Activated T-cell treated with anti-CD3 and anti-CD28 coated beads, Interleukin-2, amount 50 U/mL, for 24 hours (primary cell): ENCODE results near the gene DENND1A.

Experiments used
- DNase-seq: peaks from one replicate; pipeline ENCODE4 v3.0.0-alpha.2; 2020
- H3K27ac Mint-ChIP-seq: 2 replicates; pipeline ENCODE4 v1.8.0; 2020; ENCODE audit warnings: mild to moderate bottlenecking, mixed read lengths
- H3K27me3 Mint-ChIP-seq: 2 replicates; pipeline ENCODE4 v1.8.0; 2020; ENCODE audit warnings: mixed read lengths
- H3K36me3 Mint-ChIP-seq: 2 replicates; pipeline ENCODE4 v1.8.0; 2020; ENCODE audit warnings: low read depth, mixed read lengths
- H3K4me1 Mint-ChIP-seq: 2 replicates; pipeline ENCODE4 v1.8.0; 2020; ENCODE audit warnings: low read depth, mixed read lengths
- H3K4me3 Mint-ChIP-seq: 2 replicates; pipeline ENCODE4 v1.8.0; 2020; ENCODE audit warnings: mild to moderate bottlenecking, moderate library complexity, mixed read lengths
- H3K9me3 Mint-ChIP-seq: 2 replicates; pipeline ENCODE4 v1.8.0; 2020; ENCODE audit warnings: mixed read lengths

Gene DENND1A

GRCh38 chr9:123414936-123415930 is 514.7 kb downstream of the DENND1A start:
- H3K4me3 Mint-ChIP-seq, result no peak overlapping the region
- H3K9me3 Mint-ChIP-seq, result no peaks in the 10 kb centered on the region
- no peak overlapping the region for H3K27ac Mint-ChIP-seq
- no peak for DNase-seq
- H3K4me1 Mint-ChIP-seq, result no peaks in the 10 kb centered on the region
- peaks cover 14% of the 10 kb centered on the region for H3K36me3 Mint-ChIP-seq
- no peaks in the 10 kb centered on the region for H3K27me3 Mint-ChIP-seq

- Mint-ChIP-seq H3K27me3 (no peaks in the 10 kb centered on the region), H3K4me1 (no peaks in the 10 kb centered on the region), H3K27ac (no peak overlapping the region), H3K36me3 (peaks cover 6% of the 10 kb centered on the region), H3K9me3 (no peaks in the 10 kb centered on the region), H3K4me3 (no peak overlapping the region)
- no peak for DNase-seq
Measured at GRCh38 chr9:123414204-123414603, 515.7 kb downstream of the DENND1A start.

- H3K27ac Mint-ChIP-seq, result no peak overlapping the region
- no peaks in the 10 kb centered on the region for H3K9me3 Mint-ChIP-seq
- no peak overlapping the region for H3K4me3 Mint-ChIP-seq
- H3K4me1 Mint-ChIP-seq, result no peaks in the 10 kb centered on the region
- no peaks in the 10 kb centered on the region for H3K27me3 Mint-ChIP-seq
- no peak for DNase-seq
- H3K36me3 Mint-ChIP-seq, result peaks cover 2% of the 10 kb centered on the region
Measured at GRCh38 chr9:123412171-123412820, 517.6 kb downstream of the DENND1A start.

DNA sequence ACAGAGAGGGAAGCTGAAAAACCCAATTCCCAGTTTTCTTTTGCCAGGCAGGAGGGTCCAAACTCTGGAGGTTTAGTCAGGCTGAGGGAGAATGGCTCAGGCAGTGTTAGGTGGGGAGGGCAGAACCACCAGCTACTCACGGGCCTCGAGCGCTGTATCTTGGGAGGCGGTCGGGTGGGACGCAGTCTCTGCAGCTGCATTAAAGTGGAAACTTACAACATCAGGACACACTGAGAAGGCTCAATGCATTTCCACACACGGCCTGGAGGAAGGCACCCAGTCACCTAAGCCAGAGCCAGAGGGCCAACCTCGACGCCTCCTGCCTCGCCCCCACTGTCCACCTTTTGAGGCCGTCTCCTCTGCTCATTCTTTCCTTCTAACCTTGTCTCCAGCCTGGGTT is 518.3 kb downstream of the DENND1A start:
- no peak for DNase-seq
- no peak overlapping the region for H3K27ac Mint-ChIP-seq
- peaks cover 2% of the 10 kb centered on the region for H3K36me3 Mint-ChIP-seq
- H3K9me3 Mint-ChIP-seq, result no peaks in the 10 kb centered on the region
- H3K4me3 Mint-ChIP-seq, result no peak overlapping the region
- peaks cover 3% of the 10 kb centered on the region for H3K4me1 Mint-ChIP-seq
- no peaks in the 10 kb centered on the region for H3K27me3 Mint-ChIP-seq

DNA sequence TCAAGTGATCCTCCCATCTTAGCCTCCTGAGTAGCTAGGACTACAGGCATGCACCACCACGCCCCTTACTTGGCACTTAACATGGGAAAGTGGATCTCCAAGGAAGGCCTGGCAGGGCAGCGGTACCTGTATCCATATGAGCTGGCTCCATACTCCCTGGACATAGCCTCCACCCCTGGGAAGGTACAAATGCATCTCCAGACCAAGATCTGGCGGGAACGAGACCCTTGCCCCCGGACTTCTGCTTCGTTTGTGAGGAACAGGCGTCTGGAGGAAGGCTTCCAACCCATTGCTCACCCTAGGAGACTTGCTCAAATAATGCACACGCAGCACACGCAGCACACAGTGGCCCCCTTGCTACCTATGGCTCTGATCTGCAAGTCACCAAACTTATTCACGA is 518.7 kb downstream of the DENND1A start:
- H3K27me3 Mint-ChIP-seq, result no peaks in the 10 kb centered on the region

DNA sequence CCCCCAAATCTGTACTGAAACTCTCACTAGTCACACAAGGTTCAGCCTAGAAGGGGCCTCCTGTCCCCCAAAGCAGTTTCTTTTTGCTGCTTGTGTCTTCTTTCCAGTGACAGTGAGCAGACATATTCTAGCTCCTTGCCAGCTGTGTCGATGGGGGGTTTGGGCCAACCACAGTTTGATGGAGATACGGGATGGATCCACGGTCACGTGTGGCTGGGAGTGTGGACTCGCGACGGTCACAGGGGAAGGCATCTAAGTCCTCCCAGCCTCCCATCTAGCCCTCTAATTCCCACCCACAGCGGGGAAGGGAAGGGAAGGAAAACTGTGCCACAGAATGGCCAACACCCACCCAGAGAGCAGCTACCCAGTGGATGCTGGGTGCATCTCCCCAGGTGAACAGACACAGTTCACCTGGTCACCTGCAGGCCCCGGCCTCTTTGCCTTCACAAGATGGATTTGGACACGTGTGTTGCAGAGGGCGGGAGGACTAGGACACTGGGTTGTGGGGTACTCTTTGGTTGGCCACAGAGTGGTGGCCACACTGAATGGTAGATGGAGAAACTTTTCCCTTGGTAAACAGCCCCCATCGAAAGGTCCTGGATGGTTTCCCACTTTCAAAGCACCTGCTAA is 519.5 kb downstream of the DENND1A start:
- Mint-ChIP-seq H3K4me1 (peaks cover 9% of the 10 kb centered on the region), H3K9me3 (no peaks in the 10 kb centered on the region), H3K27me3 (no peaks in the 10 kb centered on the region), H3K27ac (no peak overlapping the region), H3K36me3 (no peaks in the 10 kb centered on the region), H3K4me3 (no peak overlapping the region)
- DNase-seq, result no peak

More for the DNA sequence above, 518.7 kb downstream of the DENND1A start:
- Mint-ChIP-seq H3K4me1 (peaks cover 6% of the 10 kb centered on the region), H3K27ac (no peak overlapping the region), H3K9me3 (no peaks in the 10 kb centered on the region), H3K4me3 (no peak overlapping the region), H3K36me3 (no peaks in the 10 kb centered on the region)
- no peak for DNase-seq

DNA sequence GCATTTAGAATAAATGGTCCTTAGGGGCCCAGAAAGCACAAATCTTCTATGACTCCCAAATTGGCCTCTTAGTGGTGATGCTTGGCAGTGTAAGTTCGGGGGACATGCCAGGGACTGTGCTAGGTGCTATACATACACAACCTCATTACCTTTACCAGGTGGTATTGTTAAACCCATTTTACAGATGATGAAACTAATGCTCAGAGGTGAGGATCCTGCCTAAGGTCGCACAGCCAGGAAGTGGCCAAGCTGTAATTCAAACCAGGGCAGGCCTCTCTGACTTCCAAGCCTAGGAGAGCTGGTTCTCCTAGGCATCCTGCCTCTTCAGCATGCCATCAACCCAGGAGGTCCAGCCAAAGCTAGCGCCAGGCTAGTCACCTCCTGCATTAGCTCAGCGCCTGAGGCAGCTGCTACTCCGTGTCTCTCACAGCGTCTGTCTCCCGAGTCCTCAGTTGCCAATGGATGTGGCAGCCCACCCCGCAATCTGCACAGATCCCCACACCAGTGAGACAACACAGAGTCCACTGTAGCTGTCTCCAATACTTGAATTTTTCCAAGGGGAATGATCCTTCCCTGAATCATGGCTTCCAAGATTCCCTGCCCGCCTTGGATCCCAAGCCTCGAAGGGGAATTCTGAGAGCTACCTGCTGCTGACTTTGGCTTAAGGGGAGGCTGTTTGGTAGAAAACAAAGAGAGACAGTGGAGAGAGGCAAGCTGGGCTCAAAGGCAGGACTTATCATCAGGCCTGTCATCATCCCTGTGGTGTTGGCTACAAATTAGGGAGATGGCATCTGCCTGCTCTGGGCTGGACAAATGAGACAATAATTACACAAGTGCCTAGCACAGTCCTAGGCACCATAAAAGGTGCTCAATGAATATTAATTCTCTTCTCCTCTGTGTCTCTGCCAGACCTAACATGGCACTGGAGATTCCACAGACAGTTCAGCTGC is 521.3 kb downstream of the DENND1A start:
- no peaks in the 10 kb centered on the region for H3K36me3 Mint-ChIP-seq
- no peak overlapping the region for H3K4me3 Mint-ChIP-seq
- DNase-seq, result no peak
- H3K9me3 Mint-ChIP-seq, result no peaks in the 10 kb centered on the region
- peaks cover 9% of the 10 kb centered on the region for H3K4me1 Mint-ChIP-seq
- H3K27ac Mint-ChIP-seq, result no peak overlapping the region
- no peaks in the 10 kb centered on the region for H3K27me3 Mint-ChIP-seq

DNA sequence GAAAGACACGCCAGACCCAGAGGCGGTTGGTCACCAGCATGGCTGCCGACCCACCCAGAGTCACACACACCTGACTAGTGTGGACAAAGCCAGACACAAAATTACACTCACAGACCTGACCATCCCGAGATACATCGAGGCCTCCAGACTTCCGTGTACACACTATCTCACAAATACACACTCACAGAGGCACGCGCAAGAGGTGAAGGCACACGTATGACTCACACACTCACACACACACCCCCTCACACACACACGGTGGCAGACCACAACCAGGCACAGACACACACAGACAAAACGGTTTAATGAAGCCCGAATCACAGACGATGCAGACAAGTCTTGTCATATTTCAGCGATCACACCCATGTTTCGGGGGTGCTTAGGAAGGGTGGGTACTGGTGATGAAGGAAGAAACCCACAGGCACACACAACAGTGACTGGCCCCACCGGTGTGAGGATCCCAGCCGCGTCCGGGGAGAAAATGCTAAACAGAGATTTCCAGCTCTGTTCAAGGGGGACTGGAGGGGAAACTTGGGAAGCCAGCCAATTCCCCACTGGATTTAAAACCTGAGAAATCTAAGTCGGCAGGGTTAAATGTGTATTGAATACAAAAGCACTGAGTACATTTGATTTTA is 522.6 kb downstream of the DENND1A start:
- H3K36me3 Mint-ChIP-seq, result no peaks in the 10 kb centered on the region
- no peaks in the 10 kb centered on the region for H3K27me3 Mint-ChIP-seq
- no peak overlapping the region for H3K27ac Mint-ChIP-seq
- H3K4me3 Mint-ChIP-seq, result no peak overlapping the region
- H3K4me1 Mint-ChIP-seq, result peaks cover 9% of the 10 kb centered on the region
- no peaks in the 10 kb centered on the region for H3K9me3 Mint-ChIP-seq
- no peak for DNase-seq

DNA sequence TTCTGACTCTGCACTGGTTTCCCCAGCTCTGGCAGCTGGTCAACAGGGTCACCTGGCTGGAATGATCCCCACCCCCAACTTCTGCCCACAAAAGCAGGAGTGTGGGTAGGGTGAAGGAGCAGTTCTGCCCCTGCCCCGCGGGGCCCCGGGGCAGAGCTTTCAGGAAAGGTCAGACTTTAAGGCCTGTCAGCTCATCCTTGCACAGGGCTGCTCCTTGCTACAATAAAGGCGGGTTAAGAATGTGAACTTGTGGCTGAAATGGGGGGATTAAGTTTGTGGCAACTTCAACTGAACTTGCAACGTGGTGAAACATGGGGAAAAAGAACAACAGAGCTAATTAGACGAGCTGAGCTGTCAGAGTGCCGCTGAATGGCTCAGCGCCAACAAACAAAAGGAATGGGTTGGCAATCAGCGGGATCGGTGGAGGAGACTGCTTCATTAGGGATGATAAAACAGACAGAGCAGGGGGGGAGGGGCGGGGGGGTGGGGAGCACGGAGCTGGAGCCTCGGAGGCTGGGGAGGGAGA is 523.2 kb downstream of the DENND1A start:
- Mint-ChIP-seq H3K27ac (no peak overlapping the region), H3K4me3 (no peak overlapping the region), H3K27me3 (no peaks in the 10 kb centered on the region), H3K9me3 (no peaks in the 10 kb centered on the region), H3K36me3 (peaks cover 1% of the 10 kb centered on the region), H3K4me1 (peaks cover 9% of the 10 kb centered on the region)
- DNase-seq, result no peak

GRCh38 chr9:123406016-123406415 is 523.9 kb downstream of the DENND1A start:
- peaks cover 9% of the 10 kb centered on the region for H3K4me1 Mint-ChIP-seq
- no peaks in the 10 kb centered on the region for H3K9me3 Mint-ChIP-seq
- DNase-seq, result no peak
- H3K4me3 Mint-ChIP-seq, result no peak overlapping the region
- peaks cover 6% of the 10 kb centered on the region for H3K36me3 Mint-ChIP-seq
- H3K27me3 Mint-ChIP-seq, result no peaks in the 10 kb centered on the region
- peak overlapping the region; percentile 37 for H3K27ac Mint-ChIP-seq

DNA sequence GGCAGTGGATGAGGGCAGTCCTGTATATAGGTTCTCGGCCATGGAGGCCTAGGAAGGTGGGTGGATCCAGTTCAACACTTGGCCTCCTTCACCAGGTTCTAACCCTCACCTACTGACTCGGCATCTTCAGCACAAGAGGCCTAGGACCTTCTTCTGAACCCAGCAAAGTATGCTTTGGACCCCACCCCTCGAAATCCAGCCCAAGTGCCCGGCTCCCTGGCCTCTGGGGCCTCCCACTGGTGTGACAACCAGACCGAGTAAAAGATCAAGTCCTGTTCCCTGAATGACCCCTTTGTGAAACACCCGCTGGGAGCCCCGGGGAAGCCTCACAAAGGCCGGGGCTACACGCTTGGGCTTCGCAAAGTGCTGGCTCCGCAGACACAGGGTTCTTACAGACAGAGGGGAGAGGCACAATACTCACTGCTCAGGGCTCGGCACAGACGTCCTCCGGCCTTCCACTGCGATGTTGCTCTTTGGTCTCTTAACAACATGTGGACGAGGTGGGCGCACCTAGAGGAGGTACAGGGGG is 526.9 kb downstream of the DENND1A start:
- H3K27me3 Mint-ChIP-seq, result no peaks in the 10 kb centered on the region
- no peak overlapping the region for H3K27ac Mint-ChIP-seq
- peaks cover 9% of the 10 kb centered on the region for H3K4me1 Mint-ChIP-seq
- no peak for DNase-seq
- no peak overlapping the region for H3K4me3 Mint-ChIP-seq
- H3K36me3 Mint-ChIP-seq, result peaks cover 9% of the 10 kb centered on the region
- no peaks in the 10 kb centered on the region for H3K9me3 Mint-ChIP-seq

DNA sequence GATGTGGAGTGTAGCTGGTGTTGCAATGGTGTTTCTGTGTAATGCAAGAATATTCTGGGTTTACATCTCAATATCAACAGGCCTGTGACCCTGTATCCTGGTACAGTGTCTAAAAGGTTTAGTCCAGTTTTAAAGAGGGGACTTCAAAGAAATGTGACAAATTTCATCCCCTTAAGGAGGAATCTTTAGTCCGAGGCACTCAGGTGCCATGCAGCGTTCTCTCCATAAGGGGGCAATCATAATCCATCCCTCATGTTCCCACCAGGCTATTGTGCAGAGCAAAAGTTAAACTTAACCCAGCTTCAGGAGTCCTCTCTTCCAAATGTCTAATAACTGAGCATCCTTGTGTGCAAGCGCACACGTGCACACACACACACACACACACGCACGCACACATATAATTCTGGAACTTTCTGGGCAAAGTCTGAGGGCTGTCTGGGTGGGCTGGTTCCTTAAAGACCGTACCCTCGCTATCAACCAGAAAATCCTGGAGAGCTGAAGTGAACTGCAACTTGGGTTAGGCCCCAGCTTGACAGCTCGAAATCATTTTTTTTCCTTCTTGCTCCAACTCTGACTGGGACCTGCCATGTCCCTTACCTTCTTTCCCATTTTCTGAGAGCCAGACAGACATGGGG is 527.9 kb downstream of the DENND1A start:
- H3K4me3 Mint-ChIP-seq, result no peak overlapping the region
- H3K27me3 Mint-ChIP-seq, result no peaks in the 10 kb centered on the region
- DNase-seq, result no peak
- no peaks in the 10 kb centered on the region for H3K9me3 Mint-ChIP-seq
- H3K4me1 Mint-ChIP-seq, result peaks cover 9% of the 10 kb centered on the region
- H3K36me3 Mint-ChIP-seq, result peaks cover 9% of the 10 kb centered on the region
- no peak overlapping the region for H3K27ac Mint-ChIP-seq
